SW480 (cell line): ENCODE measurements around the gene KICS2.
"Not testable (repeated sequence)": the region's sequence is repeated elsewhere in the genome, so short reads cannot be mapped to it uniquely, and the experiment has no call there.

Source experiments
- DNase-seq: peaks from one replicate; pipeline ENCODE4 v3.0.0-alpha.2; 2016; ENCODE audit warnings: low spot score

Gene KICS2

DNA sequence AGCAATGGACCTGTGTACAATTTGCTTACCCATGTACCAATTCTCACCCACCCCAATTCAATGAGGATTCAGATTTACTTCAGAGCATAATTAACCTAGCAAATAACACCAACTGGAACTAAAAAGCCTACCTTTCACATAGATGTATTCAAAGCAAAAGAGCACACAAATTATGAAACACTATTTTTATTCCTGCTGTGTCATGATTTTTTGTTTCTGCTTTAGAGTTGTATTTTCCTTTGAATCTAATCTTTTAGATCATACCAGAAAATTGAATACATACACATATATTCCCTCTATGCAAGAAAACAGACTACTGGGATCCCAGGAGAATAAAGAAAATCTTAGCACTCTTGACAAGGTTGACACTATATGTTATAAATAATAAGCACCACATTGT, 5.9 kb downstream of the KICS2 start:
- no peak for DNase-seq

DNA sequence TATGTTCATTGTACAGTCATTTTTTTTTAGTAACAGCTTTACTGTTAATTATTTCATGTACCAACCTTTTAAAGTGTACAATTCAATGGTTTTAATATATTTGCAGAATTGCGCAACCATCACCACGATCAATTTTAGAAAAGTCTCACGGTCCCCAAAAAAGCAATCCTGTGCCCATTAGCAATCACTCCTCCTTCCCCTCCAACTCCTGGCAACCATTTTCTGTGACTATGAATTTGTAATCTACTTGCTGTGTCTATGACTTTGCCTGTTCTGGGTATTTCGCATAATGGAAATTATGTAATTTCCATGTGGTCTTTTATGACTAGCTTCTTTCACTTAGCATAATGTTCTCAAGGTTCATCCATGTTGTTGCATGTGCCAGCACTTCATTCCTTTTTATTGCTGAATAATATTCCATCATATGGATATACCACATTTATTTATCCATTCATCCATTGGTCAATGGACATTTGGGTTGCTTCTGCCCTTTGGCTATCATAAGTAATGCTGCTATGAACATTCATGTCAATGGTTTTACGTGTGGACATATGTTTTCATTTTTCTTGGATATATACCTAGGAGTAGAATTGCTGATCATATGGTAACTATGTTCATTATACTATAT, 9.9 kb downstream of the KICS2 start:
- no peak for DNase-seq

DNA sequence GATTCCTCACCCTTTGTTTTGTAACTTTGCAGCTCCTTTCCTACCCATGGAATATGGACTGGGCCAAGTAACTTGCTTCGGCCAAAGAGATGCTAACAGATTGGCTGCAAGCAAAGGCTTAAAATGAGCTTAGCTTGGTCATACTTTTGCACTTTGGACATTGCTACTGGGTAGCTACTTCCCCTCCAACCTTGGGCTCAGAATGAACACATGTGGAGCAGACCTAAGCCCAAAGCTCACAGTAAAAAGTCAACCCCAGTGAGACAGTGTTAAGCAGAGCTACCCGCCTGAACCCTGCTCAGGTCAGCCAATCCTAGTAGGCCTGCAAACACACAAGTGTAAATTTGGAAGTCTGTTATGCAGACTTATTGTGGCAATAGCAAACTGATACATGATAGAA, 14.6 kb downstream of the KICS2 start:
- DNase-seq = no peak

DNA sequence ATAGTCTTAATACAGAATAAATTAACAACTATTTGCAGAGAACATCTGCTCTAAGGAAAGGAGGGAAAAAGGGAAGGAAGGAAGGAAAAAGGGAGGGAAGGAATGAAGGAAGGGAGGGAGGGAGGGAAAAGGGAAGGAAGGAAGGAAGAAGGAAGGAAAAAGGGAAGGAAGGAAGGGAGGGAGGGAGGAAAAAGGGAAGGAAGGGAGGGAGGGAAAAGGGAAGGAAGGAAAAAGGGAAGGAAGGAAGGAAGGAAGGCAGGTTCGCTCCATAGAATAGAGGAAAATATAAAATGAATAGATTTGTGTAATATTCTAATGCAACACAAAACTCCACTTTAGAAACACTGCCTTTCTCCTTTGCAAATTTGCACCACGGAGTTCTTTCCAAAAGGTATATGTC, 16.6 kb downstream of the KICS2 start:
- no peak for DNase-seq

DNA sequence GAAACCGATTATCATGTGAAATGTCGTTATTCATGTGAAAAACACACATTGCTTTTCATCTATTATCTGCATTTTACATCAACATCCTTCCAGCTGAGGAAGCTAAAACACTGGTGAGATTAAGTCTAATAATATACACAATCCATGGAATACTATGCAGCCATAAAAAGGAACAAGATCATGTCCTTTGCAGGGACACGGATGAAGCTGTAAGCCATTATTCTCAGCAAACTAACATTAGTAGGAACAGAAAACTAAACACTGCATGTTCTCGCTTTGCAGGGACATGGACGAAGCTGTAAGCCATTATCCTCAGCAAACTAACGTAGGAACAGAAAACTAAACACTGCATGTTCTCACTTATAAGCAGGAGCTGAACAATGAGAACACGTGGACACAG, 18.3 kb downstream of the KICS2 start:
- DNase-seq = no peak

DNA sequence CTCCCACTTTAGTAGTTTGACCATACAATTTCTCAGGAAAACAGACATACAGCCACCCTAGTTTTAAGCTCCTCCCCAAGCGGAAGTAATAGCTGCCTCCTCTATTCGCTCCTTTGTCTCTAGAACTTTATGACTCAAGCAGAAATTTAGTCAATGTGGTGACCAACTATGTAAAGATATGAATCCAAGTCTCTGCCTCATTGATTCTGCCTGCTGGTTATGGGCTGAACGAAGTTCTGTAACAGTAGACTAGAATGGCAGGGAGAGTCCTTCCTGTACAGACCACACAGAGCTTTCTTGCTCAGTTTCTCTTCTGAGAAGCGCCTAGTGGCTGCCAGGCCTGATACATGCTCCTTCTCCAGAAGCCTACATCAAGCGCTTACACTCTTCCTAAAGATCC, 19.1 kb downstream of the KICS2 start:
- DNase-seq = no peak

DNA sequence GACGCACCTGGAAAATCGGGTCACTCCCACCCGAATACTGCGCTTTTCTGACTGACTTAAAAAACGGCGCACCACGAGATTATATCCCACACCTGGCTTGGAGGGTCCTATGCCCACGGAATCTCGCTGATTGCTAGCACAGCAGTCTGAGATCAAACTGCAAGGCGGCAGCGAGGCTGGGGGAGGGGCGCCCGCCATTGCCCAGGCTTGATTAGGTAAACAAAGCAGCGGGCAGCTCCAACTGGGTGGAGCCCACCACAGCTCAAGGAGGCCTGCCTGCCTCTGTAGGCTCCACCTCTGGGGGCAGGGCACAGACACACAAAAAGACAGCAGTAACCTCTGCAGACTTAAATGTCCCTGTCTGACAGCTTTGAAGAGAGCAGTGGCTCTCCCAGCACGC, 26.3 kb downstream of the KICS2 start:
- not testable (repeated sequence) for DNase-seq

DNA sequence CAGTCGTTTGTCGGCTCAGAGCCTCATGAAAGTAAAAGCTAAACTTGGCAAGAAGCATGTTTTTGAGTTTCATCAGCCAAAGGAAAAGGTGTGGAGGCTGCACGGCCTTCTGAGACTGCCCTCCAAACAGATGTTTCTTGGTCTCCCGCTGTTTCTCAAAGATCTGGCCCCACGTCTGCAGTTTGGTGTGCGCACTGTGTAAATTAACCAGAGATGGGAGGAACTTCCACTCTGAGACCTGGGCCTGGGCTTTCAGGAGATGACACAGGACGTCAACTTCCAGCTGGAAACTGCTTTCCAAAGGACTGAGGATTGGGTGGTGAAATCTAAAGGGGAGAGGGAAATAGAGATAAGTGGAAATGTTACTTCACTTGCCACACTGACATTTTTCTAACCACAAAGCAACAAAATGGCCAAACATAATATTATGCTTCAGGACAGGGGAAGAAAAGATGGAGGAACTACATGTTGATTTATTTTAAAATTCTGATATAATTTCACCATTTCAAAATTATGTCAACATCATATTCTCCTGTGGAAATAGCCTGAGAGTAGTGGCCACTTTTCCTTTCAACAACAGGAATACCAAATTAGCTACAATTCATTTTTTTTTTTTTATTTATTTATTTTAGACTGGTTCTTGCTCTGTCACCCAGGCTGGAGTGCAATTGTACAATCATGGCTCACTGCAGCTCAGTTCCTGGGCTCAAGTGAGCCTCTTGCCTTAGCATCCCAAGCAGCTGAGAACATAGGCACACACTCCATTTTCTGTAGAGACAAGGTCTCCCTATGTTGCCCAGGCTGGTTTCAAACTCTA, 27.6 kb downstream of the KICS2 start:
- no peak for DNase-seq

DNA sequence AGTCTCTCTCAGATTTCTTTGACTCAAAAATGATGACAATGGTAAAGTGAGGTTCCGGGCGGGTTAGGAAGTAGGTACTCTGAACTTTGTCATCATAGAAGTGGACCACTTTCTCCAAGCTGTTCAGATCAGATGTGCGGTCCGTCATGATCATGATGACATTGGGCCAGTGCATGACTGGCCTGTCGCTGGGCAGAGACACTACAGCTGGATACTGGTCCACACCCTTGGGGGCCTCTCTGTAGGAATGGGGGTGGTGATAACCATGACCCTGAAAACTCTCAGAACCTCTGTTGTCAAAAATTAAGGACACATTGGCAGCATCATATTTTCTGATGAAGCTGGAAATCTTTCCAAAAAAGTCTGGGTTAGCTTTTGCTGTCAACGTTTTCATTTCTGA, 28.2 kb downstream of the KICS2 start:
- DNase-seq = no peak

DNA sequence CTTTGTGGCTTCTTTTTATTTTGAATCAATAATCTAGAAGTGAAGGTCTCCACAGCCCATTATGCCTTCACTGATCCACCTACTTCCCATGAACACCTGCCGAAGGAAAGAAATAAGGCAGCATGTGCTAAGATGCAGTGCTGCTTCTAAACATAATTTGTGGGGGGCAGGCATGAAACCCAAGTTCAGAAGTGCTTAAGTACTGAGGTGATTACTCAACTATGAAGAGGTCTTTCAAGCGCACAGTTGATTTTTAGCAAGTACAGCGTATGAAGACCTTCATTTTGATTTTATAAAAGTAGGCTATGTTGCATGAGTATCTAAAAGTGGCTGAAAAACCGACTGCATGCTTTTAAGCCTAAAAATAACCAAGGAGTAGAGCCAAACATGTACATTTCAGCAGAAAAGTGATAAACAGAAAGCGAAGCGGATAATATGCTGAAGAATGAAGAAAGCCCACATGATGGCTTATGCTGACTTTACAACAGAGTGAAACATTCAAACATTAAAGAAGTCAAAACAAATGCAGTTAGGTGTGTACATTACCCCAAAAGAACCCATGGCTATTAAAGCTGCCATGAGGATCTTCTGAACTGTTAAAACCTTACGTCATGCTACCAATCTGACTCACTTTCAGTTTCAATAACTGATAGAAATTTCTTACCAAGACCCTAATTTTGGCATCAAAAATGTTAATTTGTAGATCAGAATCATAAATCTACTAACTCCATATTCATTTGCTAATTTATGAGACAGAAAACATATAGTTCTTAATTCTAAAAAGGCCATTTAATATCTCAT, 29.3 kb downstream of the KICS2 start:
- no peak for DNase-seq

DNA sequence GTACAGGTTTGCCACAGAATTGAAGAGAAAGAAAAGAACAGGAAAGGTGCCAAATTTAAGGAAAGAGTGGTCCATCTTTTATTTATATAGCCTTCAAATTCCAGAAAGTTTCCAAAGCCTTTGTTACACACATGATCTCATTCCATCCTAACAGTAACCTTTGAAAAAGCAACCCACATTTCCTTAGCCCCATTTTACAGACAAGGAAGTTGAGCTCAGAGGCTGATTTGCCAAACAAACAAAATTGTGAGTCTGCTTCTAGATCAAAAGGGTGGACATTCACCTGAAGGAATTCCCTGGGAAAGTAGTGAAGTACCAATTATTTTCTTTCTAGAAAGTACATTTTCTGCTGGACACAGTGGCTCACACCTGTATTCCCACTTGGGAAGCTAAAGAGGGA, 32.0 kb downstream of the KICS2 start:
- no peak for DNase-seq

DNA sequence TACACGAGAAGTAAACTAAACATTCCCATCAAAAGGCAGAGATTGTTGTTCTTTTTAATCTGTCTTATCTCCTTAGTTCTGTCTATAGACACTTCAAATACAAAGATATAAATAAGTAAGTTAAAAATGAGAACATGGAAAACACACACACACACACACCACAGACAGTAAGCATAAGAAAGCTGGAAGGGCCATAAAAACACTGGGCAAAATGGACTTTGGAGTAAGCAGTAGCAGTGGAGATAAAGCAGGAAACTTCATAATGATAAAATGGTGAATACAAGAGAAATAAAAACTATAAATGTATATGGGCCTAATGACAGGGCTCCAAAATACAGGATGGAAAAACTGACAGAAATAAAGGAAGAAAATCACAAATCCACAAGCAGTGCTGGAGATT, 32.6 kb downstream of the KICS2 start:
- DNase-seq = no peak

DNA sequence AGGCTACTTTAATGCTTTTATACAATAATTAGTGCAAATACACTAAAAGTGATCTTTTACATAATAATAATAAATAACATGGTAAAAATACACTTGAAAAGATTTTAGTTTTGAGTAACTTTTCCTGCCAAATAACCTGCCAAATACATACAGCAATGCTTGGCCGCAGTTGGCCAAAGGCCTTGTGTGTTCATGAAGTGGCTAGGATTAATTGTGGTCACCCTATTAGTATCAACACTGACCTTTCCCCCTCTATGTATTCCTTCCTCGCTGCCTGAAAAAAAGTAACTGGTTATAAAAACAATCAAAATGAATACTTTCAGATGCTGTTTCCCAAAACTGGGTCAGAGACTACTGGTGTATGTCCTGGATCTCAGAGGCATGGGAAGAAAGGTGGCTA, 34.3 kb downstream of the KICS2 start:
- no peak for DNase-seq

DNA sequence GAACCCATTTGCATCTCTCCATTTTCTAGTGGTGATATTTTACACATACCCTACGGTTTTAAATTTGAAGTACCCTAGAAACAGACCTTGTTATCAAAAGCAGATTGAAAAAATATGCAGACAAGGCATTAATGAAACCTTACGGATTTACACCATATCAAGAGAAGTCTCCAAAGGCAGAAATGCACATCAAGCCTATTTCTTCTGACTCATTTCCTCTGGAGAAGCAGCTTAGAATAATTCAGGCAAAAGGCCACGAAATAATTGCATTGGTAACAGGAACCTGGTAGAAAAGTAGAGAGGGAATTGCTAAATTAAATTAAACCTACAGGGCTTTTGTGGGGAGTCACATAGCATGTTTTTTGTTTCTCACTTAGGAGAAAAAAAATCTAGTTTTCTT, 34.7 kb downstream of the KICS2 start:
- no peak for DNase-seq

DNA sequence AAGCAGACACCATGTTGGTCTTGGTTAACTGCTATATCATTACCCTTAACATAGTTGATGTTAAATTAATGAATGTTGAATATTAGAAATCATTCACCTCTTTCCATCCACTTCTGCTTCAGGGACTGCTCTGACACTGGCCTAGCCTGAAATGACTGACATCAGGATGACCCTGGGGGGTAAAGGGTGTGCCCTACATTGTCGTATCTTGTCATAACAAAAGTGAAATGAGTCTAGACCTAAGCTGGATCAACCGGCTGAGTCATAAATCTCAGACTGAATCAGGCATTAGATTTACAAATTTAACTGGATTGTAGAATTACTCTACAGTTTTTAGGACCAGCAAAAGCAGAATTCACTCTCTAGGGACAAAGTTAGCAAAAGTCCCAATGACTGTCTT, 35.3 kb downstream of the KICS2 start:
- DNase-seq = no peak

DNA sequence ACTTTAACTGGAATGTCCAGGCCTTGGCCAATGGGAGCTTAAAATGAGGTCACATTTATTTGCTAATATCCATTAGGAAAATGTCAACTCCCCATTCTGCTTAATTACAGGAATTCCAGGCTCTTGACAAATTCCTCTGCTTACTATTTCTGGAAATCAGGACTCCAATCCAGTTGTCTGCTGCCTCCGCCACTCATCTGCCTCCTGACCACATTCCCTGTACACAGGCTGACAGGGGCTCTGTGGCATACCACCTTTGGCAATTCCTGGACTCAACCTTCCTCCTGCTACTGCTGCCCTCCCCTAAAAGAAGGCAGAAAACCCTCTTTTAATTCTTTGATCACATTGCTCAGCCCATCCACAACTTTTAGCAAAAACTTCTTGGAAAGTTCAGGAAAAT, 37.9 kb downstream of the KICS2 start:
- no peak for DNase-seq

DNA sequence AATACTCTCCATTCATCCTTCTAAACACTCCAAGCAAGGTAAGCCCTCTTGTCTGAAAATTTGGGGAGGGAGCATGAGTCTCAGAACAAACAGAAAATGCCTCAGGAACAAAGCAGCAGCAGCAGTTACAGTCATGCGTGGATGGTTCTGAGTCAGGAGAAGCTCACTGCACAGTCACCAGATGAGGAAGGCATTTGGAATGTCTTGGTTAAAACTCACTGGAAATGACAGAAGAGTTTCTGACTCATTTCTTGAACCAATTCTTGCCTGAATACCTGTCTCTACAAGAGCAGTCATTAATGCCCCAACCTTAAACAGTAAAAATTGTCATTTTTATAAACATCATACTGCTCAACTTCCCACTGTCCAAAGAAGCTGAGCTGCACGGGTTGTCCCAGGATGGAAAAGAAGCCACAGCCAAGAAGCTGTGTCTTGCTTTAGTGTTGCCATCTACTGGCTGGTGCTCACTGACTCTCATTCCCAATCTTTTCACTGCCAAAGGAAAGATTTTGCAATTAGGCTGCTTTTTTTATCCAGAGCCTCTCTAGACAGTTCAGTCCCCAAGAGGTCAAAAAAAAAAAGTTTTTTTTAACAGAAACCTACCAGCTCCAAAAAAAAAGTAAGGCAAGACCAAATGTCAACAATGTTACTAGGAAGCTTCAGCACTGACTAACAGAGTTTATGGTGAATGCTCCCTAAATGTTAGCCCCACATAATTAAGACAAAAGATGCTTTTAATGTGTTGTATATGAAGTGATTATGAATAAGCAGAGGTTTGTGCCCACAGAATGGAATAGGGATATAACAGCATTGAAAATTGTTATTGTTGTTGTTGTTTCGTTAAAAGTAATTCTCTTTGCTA, 40.4 kb downstream of the KICS2 start:
- peak; percentile 44 for DNase-seq

DNA sequence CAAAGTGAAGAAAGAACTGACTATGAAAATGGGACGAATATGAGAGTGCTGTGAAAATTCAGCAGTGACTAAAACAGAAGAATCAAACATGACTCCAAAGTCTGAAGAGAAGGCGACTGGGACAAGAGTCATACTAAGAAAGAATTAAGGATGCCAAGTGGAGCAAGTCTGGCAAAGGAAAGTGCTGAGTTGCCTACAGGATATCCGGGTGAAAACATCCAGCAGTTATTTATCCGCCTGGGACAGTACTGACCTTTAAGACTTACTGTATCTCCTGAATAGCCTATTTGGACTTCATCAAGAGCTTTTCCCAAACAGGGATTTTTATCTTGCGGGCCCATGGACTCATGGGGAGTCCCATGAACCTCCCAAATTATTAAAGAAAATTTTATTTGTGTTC, 41.1 kb downstream of the KICS2 start:
- no peak for DNase-seq

DNA sequence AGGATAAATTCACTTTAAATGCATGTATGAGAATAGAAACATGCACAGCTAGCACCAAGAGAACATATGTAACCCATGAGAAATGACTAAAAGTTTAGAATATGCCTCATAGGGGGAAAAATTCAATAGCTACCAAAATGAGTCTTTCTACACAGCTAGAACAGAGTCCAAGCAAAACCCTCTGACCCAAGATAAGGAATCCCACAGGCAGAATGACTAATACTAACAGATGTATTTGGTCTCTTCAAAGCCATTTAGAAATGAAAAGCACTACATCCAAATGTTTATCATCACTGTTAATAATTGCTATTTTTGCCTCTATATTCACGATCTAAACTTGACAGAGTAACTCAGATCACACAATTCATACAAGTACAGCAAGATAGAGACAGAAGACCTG, 44.0 kb downstream of the KICS2 start:
- DNase-seq = no peak

DNA sequence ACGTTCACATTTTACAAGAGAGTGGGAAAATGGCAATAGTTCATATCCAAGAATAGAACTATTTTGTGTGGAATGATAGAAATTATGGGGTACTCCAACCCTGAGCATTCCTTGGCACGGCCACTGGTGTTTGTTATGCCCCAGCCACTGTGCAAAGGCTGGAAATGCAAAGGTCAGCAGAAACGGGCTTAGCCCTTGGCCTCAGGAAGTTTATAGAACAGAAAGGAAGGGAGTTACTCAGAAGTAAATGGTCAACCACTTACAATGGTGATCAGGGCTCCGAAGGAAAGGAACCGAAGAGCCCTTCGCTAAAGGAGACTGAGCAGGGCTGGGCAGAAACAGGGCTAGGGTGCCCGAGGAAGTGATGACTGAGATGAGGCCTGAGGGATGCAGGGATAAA, 45.1 kb downstream of the KICS2 start:
- DNase-seq = no peak

DNA sequence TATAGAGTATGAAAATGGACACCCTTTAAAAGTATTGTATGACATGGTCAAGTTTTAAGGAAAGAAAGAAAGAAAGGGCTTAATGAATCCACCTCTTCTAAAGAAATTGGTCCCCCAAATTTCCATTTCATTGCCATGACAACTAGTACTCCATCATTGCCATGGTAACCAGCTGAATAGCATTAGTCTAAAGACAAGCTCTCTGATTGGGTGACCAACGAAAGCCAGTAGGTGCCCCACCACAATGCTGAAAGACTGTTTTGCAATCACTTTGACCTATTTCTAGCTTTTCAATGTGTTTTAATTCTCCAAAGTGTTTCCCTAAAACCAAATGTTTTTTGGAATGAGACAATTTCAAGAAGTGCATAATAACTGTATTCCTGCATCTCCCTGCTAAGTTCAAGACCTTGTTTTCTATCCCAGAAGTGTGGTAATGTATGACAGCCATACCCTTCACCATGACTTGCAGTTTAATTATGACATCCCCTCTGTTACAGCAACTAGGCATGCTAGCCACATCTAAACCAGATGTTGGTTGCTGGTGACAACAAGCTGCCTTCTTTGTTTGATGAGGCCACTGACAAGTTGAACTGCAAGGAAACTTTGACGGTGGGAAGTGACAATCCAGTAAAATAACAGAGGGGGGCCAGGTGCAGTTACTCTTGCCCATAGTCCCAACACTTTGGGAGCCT, 46.7 kb downstream of the KICS2 start:
- DNase-seq = no peak

DNA sequence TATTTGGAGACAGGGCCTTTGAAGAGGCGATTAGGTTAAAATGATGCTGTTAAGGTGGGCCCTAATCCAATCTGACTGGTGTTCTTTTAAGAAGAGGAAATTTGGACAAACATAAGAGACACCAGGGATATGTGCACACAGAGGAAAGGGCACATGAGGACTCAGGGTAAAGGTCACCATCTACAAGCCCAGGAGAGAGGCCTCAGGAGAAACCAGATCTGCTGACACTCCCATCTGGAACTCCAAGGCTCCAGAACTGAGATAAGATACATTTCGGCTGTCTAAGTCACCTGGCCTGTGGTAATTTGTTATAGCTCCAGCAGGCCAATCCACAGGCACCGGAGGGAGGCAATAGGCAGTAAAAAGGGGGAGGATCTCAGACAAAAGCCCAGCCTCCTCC, 48.6 kb downstream of the KICS2 start:
- DNase-seq = no peak
